PC-3 (cell line): ENCODE measurements around the gene ETFB. TPM values are rescaled to one million over a fixed set of nuclear protein-coding genes. Genes with fewer than 3 reads are reported as not detected.

Source experiments
- ATAC-seq: fragments of 200-7000 bp; cut with Tn5 transposase; 2 replicates; pipeline ENCODE4 v1.9.1; 2020; ENCODE audit warnings: mild to moderate bottlenecking, moderate library complexity
- Bru-seq: library from RNA; stranded (reverse); fragments of 400-500 nt; gene quantifications from one replicate; lab custom pipeline; 2021; lab: Mats Ljungman, UMichigan
- BruChase-seq, 2 experiments: library from RNA; stranded (reverse); fragments of 400-500 nt; gene quantifications; one replicate each; lab custom pipeline; 2021; lab: Mats Ljungman, UMichigan
- BruUV-seq: library from RNA; stranded (reverse); fragments of 400-500 nt; replicated peaks from 2 replicates; lab custom pipeline; 2021; lab: Mats Ljungman, UMichigan
- CTCF ChIA-PET: fragments of 300-600 bp; sonication (Branson Sonifier 250); formaldehyde crosslinking; loops from one replicate; lab custom pipeline; 2022; ENCODE audit warnings: antibody characterized with exemption; lab: Charles Lee
- POLR2A ChIA-PET: fragments of 300-600 bp; sonication (Branson Sonifier 250); formaldehyde crosslinking; loops from one replicate; lab custom pipeline; 2022; ENCODE audit warnings: antibody characterized with exemption; ENCODE audit not compliant: unreplicated experiment; lab: Charles Lee
- DNase-seq: peaks from one replicate; pipeline ENCODE4 v3.0.0-alpha.2; 2015
- H2AFZ ChIP-seq: fragments of 300-600 bp; sonication (generic); 2 replicates; pipeline ENCODE4 v1.6.0; 2016; ENCODE audit warnings: antibody characterized with exemption, low read length
- H3F3A ChIP-seq: fragments of 300-600 bp; sonication (generic); one replicate; pipeline ENCODE4 v1.6.0; 2017; ENCODE audit warnings: antibody characterized with exemption, low read length, control low read depth, mild to moderate bottlenecking; ENCODE audit not compliant: unreplicated experiment
- H3K27ac ChIP-seq: fragments of 300-600 bp; sonication (generic); 2 replicates; pipeline ENCODE4 v1.5.1; 2016; ENCODE audit warnings: mild to moderate bottlenecking, low read length
- H3K27me3 ChIP-seq: fragments of 300-600 bp; sonication (generic); 2 replicates; pipeline ENCODE4 v1.6.1; 2016; ENCODE audit warnings: low read length, mixed read lengths
- H3K36me3 ChIP-seq: fragments of 300-600 bp; sonication (generic); 2 replicates; pipeline ENCODE4 v1.6.1; 2016; ENCODE audit warnings: low read depth, mixed run types, low read length, mixed read lengths
- H3K4me1 ChIP-seq: fragments of 300-600 bp; sonication (generic); 2 replicates; pipeline ENCODE4 v1.5.1; 2016; ENCODE audit warnings: low read length; ENCODE audit not compliant: insufficient read depth
- H3K4me2 ChIP-seq: fragments of 300-600 bp; sonication (generic); 2 replicates; pipeline ENCODE4 v1.6.0; 2016; ENCODE audit warnings: low read length
- H3K4me3 ChIP-seq: fragments of 300-600 bp; sonication (generic); 2 replicates; pipeline ENCODE4 v1.5.1; 2016; ENCODE audit warnings: mild to moderate bottlenecking, low read length, mixed read lengths
- H3K79me2 ChIP-seq: fragments of 300-600 bp; sonication (generic); 2 replicates; pipeline ENCODE4 v1.6.1; 2017; ENCODE audit warnings: low read length, mixed read lengths
- H3K9ac ChIP-seq: fragments of 300-600 bp; sonication (generic); 2 replicates; pipeline ENCODE4 v1.6.0; 2016; ENCODE audit warnings: mild to moderate bottlenecking, low read length
- H3K9me2 ChIP-seq: fragments of 300-600 bp; sonication (generic); replicated peaks from 2 replicates; pipeline ENCODE4 v1.6.1; 2016; ENCODE audit warnings: mixed run types, low read length, mixed read lengths
- H3K9me3 ChIP-seq: fragments of 300-600 bp; sonication (generic); 2 replicates; pipeline ENCODE4 v1.6.1; 2016; ENCODE audit warnings: low read length, mixed read lengths
- H4K20me1 ChIP-seq: fragments of 300-600 bp; sonication (generic); 2 replicates; pipeline ENCODE4 v1.6.1; 2016; ENCODE audit warnings: low read length, mixed read lengths
- EZH2 ChIP-seq: fragments of 300-600 bp; sonication (generic); IDR thresholded peaks from one replicate; pipeline ENCODE4 v1.6.1; 2017; ENCODE audit warnings: antibody characterized with exemption, mild to moderate bottlenecking, low read length; ENCODE audit not compliant: unreplicated experiment
- EZH2phosphoT487 ChIP-seq: fragments of 300-600 bp; sonication (generic); IDR thresholded peaks from 2 replicates; pipeline ENCODE4 v1.6.1; 2018; ENCODE audit warnings: mild to moderate bottlenecking, antibody characterized with exemption, low read length, borderline replicate concordance
- intact Hi-C: fragments of 100-400 bp; cut with micrococcal nuclease; formaldehyde crosslinking; loops from 2 replicates; pipeline ENCODE4 v1.9.0; 2023
- long read RNA-seq: library from polyadenylated mRNA; unstranded; transcript quantifications from one replicate; pipeline ENCODE4 v2.0.0, GENCODE V29; 2021; ENCODE audit not compliant: unreplicated experiment
- total RNA-seq: library from RNA; depleted of rRNA; stranded (reverse); fragments of >200 nt; gene quantifications from 2 replicates; pipeline ENCODE4 v1.2.3, GENCODE V29; 2014; rRNA removed
- TF ChIP-seq, protein P1 (sequence below): fragments of 300-600 bp; sonication (generic); conservative IDR thresholded peaks from 2 replicates; pipeline ENCODE4 v1.5.1; 2017; ENCODE audit warnings: antibody characterized with exemption, low read depth, mild to moderate bottlenecking, low read length

Gene ETFB
- total RNA-seq (249 and 320 TPM in 2 replicates), Bru-seq, nascent RNA (percentile 80 among the genes with signal in this experiment), BruChase-seq, experiment 1, labeled RNA remaining after a 6-hour chase (percentile 79 among the genes with signal in this experiment), BruChase-seq, experiment 2, labeled RNA remaining after a 2-hour chase (percentile 71 among the genes with signal in this experiment)
- long read RNA-seq, transcript ETFB-201 (6 exons, 900 nt): major isoform, 201 of 228 reads
- long read RNA-seq, partial matches to known transcripts: 4 of 228 reads
- long read RNA-seq, other reads (novel, unspliced or antisense): 21 of 228 reads

DNA sequence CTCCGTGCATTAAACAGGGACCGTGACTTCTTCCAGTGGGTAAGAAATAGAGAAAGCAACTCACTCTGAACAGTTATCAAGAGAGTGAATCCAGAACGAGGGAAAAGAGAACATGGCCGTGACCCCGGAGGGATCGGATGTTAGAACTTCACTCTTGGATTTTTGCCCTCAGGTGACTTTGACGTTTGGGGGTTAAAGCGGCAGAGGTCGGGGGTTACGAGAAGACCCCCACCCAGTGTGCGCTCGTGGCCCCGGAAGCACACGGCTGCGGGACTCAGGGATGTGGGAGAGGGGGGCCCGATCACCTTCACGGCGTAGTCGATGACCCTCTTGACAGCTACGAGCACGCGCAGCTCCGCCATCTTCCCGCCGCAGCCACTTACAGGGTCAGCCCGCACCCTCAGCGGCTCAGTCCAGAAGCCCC is at the start of gene ETFB:
Gene ETFB, minus strand, starts transcription at position 424 of the 424 bp plus-strand sequence. Its CDS starts 62 bp downstream, at position 362.
- intact Hi-C loops: no loop called here
- Histone ChIP-seq H3K9me2 (no peaks in the 10 kb centered on the region), H3F3A (peaks cover 4% of the 10 kb centered on the region), H2AFZ (peak within 1 kb of the TSS; percentile 71), H3K9me3 (no peaks in the 10 kb centered on the region), H3K27me3 (no peaks in the 10 kb centered on the region), H4K20me1 (no peaks in the 10 kb centered on the region), H3K27ac (peak within 1 kb of the TSS; percentile 96), H3K9ac (peak within 1 kb of the TSS; percentile 96), H3K79me2 (peaks cover 47% of the 10 kb centered on the region), H3K4me1 (peaks cover 47% of the 10 kb centered on the region), H3K36me3 (no peaks in the 10 kb centered on the region), H3K4me2 (peak within 1 kb of the TSS; percentile 95), H3K4me3 (peak within 1 kb of the TSS; percentile 87)
- ATAC-seq: no peak
- TF ChIP-seq EZH2 (no peak), EZH2phosphoT487 (no peak)
- TF ChIP-seq, protein P1, sequence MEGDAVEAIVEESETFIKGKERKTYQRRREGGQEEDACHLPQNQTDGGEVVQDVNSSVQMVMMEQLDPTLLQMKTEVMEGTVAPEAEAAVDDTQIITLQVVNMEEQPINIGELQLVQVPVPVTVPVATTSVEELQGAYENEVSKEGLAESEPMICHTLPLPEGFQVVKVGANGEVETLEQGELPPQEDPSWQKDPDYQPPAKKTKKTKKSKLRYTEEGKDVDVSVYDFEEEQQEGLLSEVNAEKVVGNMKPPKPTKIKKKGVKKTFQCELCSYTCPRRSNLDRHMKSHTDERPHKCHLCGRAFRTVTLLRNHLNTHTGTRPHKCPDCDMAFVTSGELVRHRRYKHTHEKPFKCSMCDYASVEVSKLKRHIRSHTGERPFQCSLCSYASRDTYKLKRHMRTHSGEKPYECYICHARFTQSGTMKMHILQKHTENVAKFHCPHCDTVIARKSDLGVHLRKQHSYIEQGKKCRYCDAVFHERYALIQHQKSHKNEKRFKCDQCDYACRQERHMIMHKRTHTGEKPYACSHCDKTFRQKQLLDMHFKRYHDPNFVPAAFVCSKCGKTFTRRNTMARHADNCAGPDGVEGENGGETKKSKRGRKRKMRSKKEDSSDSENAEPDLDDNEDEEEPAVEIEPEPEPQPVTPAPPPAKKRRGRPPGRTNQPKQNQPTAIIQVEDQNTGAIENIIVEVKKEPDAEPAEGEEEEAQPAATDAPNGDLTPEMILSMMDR: no peak
- CTCF ChIA-PET: interaction anchor here (1.0 kb wide), 1 partner anchor 26 kb away, joined by 3 read pairs; no protein-coding TSS in a partner anchor
- peak; percentile 14 for DNase-seq
- TSS peak; percentile 87 for BruUV-seq
- POLR2A ChIA-PET: interaction anchor here (2.5 kb wide), 1 partner anchor 26 kb away, joined by 20 read pairs; no protein-coding TSS in a partner anchor

DNA sequence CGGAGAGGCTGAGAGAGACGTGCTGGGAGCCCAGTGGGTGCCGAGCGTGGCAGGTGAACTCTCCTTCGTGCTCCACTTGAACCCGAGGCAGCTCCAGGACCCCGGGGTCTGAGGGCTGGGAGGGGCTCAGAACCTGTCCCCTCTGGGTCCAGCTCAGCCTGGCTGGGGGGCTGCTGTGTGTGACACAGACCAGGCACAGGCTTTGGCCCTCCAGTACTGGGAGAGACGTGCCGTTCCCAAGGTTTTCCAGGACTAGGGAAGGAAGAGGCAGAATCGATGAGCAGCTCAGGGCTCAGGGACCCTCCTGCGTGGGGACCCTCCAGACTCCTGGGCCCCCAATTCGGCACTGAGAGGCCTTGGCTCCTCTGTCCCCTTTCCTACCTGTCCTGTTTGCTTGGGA is 49.0 kb upstream of the ETFB start:
- ChIA-PET POLR2A (no interaction called here), CTCF (no interaction called here)
- no peak for TF ChIP-seq EZH2
- TF ChIP-seq, protein P1: no peak
- TF ChIP-seq EZH2phosphoT487: no peak
- no peak overlapping the region for H3K4me2 ChIP-seq
- no peak overlapping the region for H3K4me3 ChIP-seq
- no peaks in the 10 kb centered on the region for H3K36me3 ChIP-seq
- DNase-seq: no peak
- no peaks in the 10 kb centered on the region for H3K9me2 ChIP-seq
- no peaks in the 10 kb centered on the region for H3K9me3 ChIP-seq
- H3K4me1 ChIP-seq: no peaks in the 10 kb centered on the region
- H2AFZ ChIP-seq: no peak overlapping the region
- ATAC-seq: no peak
- H3F3A ChIP-seq: no peaks in the 10 kb centered on the region
- no TSS peak for BruUV-seq
- H3K27me3 ChIP-seq: peaks cover 28% of the 10 kb centered on the region
- H3K79me2 ChIP-seq: no peaks in the 10 kb centered on the region
- H3K9ac ChIP-seq: no peak overlapping the region
- no peaks in the 10 kb centered on the region for H4K20me1 ChIP-seq
- intact Hi-C loops: no loop called here
- H3K27ac ChIP-seq: no peak overlapping the region
